DND-41 (cell line): ENCODE data around the gene SEMA4B.

Source experiments
- EZH2 ChIP-seq: IDR thresholded peaks from 3 replicates; pipeline ENCODE4 v1.6.1; 2012; ENCODE audit warnings: borderline replicate concordance, low read depth, mild to moderate bottlenecking, moderate library complexity, low read length, inconsistent platforms; ENCODE audit not compliant: severe bottlenecking
- TF ChIP-seq, protein P1 (sequence below): IDR thresholded peaks from 2 replicates; pipeline ENCODE4 v1.5.1; 2012; ENCODE audit warnings: borderline replicate concordance, low read length, moderate library complexity, mild to moderate bottlenecking; ENCODE audit not compliant: poor library complexity, severe bottlenecking; ENCODE audit errors: extremely low read depth

DNA sequence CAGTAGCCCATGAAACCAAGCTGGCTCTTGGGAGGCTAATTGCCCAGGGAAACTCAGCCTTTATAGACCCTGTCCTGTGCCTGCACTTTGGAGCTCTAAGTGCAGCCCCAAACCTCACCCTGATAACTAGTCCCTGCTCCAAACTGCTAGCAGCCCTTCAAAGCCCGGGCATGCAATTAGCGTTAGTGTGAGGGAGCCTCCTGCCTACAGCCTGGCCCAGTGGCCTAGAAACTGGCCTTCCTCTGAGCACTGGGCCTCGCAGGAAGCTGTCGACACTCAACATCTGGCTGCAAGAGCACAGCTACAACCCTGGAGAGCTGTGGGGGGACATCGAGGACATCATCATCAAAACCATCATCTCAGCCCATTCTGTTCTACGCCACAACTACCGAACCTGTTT, 56.6 kb downstream of the SEMA4B start:
- TF ChIP-seq, protein P1, sequence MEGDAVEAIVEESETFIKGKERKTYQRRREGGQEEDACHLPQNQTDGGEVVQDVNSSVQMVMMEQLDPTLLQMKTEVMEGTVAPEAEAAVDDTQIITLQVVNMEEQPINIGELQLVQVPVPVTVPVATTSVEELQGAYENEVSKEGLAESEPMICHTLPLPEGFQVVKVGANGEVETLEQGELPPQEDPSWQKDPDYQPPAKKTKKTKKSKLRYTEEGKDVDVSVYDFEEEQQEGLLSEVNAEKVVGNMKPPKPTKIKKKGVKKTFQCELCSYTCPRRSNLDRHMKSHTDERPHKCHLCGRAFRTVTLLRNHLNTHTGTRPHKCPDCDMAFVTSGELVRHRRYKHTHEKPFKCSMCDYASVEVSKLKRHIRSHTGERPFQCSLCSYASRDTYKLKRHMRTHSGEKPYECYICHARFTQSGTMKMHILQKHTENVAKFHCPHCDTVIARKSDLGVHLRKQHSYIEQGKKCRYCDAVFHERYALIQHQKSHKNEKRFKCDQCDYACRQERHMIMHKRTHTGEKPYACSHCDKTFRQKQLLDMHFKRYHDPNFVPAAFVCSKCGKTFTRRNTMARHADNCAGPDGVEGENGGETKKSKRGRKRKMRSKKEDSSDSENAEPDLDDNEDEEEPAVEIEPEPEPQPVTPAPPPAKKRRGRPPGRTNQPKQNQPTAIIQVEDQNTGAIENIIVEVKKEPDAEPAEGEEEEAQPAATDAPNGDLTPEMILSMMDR = no peak
- TF ChIP-seq EZH2 = no peak
